ENCODE data around the gene KRTAP4-4.
"Not testable (repeated sequence)": the region's sequence is repeated elsewhere in the genome, so short reads cannot be mapped to it uniquely, and the experiment has no call there.

Gene KRTAP4-4

DNA sequence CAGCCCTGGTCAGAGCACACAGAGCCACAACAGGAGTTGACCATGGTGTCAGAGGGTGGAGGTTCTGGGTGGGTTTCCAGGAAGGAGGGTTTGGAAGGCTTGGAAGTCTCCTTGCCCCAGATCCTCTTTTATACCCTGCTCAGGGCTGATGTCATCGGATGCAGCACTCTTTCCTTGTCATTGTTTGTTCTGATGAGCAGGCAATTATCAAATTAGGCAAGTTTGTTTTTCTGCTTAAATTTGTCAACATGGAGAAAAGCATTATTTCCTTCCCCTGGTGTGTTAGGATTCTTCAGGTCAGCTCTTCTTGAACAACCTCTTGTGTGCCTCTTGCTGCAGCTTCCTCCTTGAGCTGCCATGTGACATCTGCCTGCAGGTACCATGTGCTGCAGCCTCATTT lies at the start of gene KRTAP4-4:
KRTAP4-4 (minus strand) TSS at position 101 of the 400 bp plus-strand sequence; CDS start at position 44, 57 bp downstream.
- DNase-seq = no peak

GRCh38 chr17:41199421-41200078 lies 39.0 kb upstream of the KRTAP4-4 start:
- no peak for DNase-seq

DNA sequence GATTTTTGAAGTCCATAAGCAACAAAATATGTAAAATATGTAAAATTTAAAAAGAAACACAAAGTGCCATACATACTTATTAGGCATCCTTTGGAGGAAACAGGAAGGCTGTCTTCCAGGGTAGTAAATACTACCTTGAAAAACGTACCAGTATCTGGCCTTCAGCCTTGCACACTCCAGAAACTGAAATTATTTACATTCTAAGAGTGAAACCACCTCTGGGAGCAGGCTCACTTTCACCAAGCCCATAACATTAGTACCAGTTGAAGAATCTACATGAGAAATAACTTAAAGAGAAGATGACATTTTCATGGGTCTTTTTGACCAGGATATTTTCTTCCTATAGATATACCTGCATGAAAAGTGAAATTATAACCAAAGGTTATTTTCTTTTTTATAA lies 35.5 kb upstream of the KRTAP4-4 start:
- no peak for DNase-seq

GRCh38 chr17:41190328-41190727 lies 29.8 kb upstream of the KRTAP4-4 start:
- DNase-seq = no peak

- DNase-seq = not testable (repeated sequence)
Observed at GRCh38 chr17:41189837-41190318, 29.3 kb upstream of the KRTAP4-4 start, which contains the start of gene KRTAP9-1. TSS of gene KRTAP9-1 (plus strand) at chr17:41189887. CDS start at chr17:41189887, 0 bp downstream.

DNA sequence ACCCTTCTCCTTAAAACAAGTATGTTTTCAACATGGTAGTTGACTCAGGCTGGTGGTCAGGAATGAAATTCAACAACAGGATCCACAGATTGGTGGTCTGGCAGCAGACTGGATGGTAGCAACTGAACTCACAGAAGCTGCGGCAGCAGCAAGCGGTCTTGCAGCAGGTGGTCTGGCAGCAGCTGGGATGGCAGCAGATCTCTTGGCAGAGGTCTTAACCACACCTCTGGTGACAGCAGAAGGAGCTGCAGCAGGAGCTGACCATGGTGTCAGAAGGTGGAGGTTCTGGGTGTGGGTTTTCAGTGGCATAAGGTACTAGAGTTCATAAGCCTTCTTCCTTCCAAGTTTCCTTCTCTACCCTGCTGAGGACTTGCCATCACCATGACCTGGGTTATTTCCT lies 26.3 kb upstream of the KRTAP4-4 start:
- DNase-seq = no peak

- DNase-seq = no peak
Observed at GRCh38 chr17:41185001-41185400, 24.5 kb upstream of the KRTAP4-4 start.

DNA sequence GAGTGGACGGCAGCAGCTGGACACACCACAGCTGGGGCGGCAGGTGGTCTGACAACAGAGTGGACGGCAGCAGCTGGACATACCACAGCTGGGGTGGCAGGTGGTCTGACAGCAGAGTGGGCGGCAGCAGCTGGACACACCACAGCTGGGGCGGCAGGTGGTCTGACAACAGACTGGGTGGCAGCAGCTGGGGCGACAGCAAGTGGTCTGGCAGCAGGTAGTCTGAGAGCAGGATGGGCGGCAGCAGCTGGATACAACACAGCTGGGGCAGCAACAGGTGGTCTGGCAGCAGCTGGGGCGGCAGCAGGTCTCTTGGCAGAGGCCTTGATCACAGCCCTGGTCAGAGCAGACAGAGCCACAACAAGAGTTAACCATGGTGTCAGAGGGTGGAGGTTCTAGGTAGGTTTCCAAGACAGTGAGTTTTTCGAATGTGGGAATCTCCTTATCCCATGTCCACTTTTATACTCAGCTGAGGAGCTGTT lies 24.0 kb upstream of the KRTAP4-4 start, which contains the start of gene KRTAP4-1:
KRTAP4-1 (minus strand) TSS at position 432 of the 482 bp plus-strand sequence; CDS start at position 375, 57 bp downstream.
- no peak for DNase-seq

DNA sequence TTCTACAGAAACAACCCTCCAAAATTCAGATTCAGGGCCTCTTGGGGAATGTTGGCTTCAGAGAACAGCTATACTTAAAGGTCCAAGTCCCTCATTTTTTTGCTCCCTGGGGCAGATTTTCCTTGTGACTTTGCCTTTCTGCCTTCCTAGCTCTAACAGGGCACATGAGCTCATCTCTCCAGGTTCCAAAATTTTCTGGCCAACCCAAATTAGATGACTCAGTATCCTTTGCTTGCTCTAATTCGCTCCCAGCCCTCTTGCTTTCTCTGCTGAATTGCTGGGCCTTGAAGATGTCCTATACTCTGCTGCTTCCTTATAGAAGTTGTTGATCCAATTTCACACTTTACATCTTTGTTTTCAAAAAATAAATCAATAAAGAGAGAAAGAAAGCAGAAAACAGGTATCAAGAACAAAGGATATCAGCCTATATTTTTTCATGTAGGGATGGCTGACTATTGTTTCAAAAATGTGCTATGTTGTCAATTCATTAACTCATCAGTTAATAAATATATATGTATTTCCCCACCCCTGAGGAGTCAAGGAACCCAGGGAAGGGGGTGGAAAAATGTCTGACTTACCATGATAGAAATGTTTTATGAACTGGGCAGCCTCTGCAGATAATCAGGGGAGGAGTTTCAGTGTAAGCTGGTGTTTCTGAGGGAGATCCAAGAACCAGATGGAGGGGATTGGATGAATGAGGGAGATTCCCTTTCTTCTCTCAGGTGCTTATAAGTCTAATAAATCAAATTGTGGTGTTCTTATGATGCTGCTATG lies 18.5 kb upstream of the KRTAP4-4 start:
- DNase-seq = no peak

DNA sequence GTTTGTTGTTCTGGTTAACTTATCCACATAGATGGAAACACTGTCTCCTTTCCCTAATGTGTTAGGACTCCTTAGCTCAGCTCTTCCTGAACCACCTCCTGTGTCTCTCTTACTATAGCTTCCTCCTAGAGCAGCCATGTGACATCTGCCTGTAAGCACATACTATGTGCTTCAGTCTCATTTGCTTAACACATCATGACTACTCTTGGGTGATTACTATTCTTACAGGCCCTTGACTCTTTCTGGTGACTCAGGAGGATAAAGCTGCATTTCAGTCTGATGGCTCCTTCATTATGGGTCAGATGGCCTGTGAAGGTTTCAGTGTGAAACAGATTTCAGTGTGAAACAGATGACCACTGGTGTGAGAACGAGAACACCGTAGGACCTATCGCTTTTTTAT lies 17.8 kb upstream of the KRTAP4-4 start:
- no peak for DNase-seq

- no peak for DNase-seq
Observed at GRCh38 chr17:41177727-41178271, 17.3 kb upstream of the KRTAP4-4 start, which contains the start of gene KRTAP4-2. TSS of gene KRTAP4-2 (minus strand) at chr17:41178221. CDS start at chr17:41178164, 57 bp downstream.

DNA sequence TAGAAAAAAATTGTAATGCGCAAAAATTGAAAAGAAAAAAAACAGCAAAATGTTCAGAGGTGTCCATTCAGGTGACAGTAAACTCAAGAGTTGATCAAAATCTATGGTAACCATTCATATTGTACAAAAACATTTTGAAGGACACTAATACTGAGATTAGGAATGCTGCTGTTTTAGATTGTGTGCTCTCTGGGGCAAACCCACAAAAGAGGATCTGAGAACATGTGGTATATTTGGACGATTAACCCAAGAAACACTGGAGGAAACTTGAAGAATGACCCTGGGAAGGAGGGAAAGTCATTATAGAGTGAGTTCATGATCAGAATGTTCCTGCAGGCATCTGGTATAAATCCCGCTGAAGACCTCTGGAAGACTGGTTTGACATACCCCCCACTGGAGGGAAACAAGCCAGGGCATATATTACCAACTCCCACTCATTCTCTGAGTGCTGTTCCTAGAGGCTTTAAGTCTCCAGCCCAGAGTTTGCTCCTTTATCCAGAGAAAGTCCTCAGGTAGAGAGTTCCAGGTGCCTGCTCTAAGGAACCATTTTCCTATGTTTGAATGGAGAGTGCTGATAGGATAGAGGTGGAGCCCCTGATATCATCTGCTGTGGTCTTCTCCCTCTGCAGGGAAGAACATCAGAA lies 16.3 kb upstream of the KRTAP4-4 start:
- DNase-seq = no peak

GRCh38 chr17:41171886-41172285 lies 11.3 kb upstream of the KRTAP4-4 start:
- no peak for DNase-seq

DNA sequence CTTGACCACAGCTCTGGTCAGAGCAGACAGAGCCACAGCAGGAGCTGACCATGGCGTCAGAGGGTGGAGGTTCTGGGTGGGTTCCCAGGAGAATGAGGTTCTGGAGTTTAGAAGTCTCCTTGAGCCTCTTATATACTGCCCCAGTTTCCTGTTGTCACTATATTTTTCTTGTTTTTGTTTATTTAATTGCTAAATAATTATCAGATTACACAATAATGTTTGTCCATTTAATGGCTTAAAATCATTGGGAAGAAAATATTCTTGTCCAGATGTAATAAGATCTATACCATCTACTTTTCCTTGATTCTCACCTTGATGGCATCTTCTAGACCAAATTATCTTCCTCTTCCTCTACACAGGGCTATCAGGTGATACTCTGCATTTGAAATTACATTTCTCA lies 7.6 kb upstream of the KRTAP4-4 start, which contains the start of gene KRTAP4-3:
KRTAP4-3 (minus strand) TSS at position 101 of the 400 bp plus-strand sequence; CDS start at position 52, 49 bp downstream.
- DNase-seq = no peak

DNA sequence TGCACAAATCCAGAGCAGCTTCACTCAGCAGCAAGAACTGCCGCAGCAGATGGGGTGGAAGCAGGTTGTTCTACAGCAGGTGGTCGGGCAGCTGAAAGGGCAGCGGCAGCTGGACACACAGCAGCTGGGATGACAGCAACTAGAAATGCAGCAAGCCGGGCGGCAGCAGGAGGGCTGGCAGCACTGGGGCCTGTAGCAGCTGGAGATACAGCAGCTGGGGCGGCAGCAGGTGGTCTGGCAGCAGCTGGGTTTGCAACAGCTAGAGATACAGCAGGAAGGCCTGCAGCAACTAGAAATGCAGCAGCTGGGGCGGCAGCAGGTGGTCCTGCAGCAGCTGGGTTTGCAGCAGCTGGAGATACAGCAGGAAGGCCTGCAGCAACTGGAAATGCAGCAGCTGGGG lies 7.0 kb upstream of the KRTAP4-4 start:
- no peak for DNase-seq

DNA sequence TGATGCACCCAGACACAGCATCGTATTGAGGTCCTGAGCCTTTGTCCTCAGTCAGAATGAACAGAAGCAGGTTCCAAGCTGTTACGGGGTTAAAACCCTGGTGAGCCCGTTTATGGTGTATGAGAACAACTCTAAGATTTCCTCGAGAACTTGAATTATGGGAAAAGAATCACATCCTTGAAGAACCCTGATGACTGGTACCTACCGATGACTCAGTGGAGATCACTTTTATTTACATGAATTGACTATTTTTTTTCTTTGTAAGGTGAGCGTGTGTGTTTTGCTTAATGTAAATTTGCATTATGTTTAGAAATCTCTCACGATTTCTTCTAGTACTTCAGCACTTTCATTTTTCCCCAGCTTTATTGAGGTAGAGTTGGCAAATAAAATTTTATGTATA lies 3.3 kb upstream of the KRTAP4-4 start:
- no peak for DNase-seq

- not testable (repeated sequence) for DNase-seq
Observed at GRCh38 chr17:41160190-41160589, 358 bp downstream of the KRTAP4-4 start.

GRCh38 chr17:41153856-41154255 lies 6.7 kb downstream of the KRTAP4-4 start:
- DNase-seq = no peak

DNA sequence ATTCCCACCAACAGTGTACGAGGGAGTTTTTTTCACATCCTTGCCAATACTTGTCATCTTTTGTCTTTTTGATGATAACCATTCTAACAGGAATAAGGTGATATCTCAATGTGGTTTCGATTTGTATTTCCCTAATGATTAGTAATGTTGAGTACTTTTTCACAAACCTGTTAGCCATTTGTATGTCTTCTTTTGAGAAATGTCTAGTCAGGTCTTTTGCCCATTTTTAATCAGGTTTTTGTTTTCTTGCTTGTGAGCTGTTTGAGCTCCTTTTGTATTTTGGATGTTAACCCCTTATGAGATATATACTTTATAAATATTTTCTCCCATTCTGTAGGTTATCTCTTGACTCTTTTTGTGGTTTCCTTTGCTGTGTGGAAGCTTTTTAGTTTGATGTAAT lies 9.0 kb downstream of the KRTAP4-4 start:
- no peak for DNase-seq

DNA sequence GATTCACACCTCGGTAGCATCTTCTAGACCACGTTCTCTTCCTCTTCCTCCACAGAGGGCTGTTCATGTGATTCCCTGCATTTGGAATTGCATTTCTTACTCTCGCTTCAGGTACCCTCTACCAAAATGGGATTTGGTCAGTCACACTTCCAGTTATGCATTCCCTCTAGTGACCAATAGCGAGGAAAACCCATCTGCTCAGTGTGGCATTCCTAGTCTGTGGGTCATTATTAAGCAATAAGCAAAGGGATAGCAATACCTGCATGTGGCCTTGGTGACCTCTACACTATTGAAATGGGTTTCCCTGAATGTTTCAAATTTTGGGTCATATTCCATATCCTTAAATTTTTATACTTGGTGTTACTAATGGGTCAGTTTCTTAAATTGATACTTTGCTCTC lies 10.5 kb downstream of the KRTAP4-4 start:
- DNase-seq = no peak

- no peak for DNase-seq
Observed at GRCh38 chr17:41149652-41149985, 10.9 kb downstream of the KRTAP4-4 start, which contains the start of gene KRTAP4-5. TSS of gene KRTAP4-5 (minus strand) at chr17:41149825. CDS start at chr17:41149767, 58 bp downstream.

DNA sequence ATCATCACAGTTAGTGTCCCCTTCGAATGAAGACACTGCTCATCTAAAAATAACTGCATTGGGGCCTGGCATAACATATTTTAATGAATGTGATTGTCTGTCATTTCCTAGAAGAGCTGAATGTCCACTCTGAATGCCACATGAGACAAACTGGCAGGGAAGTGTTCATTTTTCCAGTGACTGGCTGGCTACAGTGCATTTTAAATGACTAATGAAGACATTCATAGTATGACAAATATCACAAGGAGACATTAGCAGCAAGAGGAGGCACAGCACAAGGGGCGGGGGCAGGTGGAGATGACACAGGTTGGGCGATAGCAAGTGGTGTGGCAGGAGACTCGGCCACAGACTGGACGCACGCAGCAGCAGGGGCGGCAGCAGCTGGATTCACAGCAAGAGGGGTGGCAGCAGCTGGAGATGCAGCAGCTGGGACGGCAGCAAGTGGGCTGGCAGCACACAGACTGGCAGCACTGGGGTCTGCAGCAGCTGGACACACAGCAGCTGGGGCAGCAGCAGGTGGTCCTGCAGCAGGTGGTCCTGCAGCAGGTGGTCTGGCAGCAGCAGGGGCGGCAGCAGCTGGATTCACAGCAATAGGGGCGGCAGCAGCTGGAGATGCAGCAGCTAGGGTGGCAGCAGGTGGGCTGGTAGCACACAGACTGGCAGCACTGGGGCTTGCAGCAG lies 11.4 kb downstream of the KRTAP4-4 start:
- DNase-seq = not testable (repeated sequence)

Measured in cortex of kidney (tissue), 1 donor.